HEK293T (cell line): ENCODE measurements around the gene GDA.

Experiments used
- BHLHE40 ChIP-seq: fragments of 450-650 bp; IDR thresholded peaks from 2 replicates; pipeline ENCODE4 v1.6.1; 2016; ENCODE audit warnings: mild to moderate bottlenecking, moderate library complexity, borderline replicate concordance
- HDGF ChIP-seq: fragments of 450-650 bp; IDR thresholded peaks from 2 replicates; pipeline ENCODE4 v1.6.1; 2017; ENCODE audit warnings: antibody characterized with exemption, borderline replicate concordance
- NFRKB ChIP-seq: fragments of 450-650 bp; IDR thresholded peaks from 2 replicates; pipeline ENCODE4 v1.6.1; 2016; ENCODE audit warnings: mild to moderate bottlenecking, moderate library complexity
- SP1 ChIP-seq: fragments of 450-650 bp; IDR thresholded peaks from 2 replicates; pipeline ENCODE4 v1.6.1; 2017
- SUZ12 ChIP-seq: fragments of 450-650 bp; IDR thresholded peaks from 2 replicates; pipeline ENCODE4 v1.6.1; 2016; ENCODE audit warnings: mild to moderate bottlenecking
- TF ChIP-seq, protein P1 (sequence below): fragments of 450-650 bp; IDR thresholded peaks from 2 replicates; pipeline ENCODE4 v1.6.1; 2016

DNA sequence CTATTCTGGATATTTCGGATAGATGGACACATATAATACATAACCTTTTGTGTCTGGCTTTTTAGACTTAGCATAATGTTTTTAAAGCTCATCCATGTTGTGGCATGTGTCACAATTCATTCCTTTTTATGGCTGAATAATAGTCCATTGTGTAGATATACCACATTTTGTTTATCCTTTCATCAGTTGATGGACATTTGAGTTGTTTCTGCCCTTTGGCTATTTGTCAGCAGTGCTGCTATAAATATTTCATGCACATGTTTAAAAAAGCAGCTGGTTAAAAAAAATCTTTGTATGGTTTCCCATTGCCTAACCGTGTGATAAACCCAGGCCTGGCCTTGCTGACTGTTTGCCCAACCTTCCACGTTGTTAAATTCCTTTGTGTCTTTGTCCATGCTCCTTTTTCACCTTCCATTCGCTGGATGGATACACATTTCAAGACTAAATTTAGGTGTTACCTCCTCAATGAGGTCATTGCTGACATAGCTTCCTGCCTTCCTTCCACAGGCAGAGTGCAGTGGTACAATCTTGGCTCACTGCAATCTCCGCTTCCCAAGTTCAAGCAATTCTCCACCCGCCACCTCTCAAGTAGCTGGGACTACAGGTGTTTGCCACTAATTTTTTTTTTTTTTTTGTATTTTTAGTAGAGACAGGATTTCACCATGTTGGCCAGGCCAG is 11.3 kb downstream of the GDA start:
- TF ChIP-seq SP1 (no peak), NFRKB (no peak), SUZ12 (no peak), HDGF (no peak), BHLHE40 (no peak)
- TF ChIP-seq, protein P1, sequence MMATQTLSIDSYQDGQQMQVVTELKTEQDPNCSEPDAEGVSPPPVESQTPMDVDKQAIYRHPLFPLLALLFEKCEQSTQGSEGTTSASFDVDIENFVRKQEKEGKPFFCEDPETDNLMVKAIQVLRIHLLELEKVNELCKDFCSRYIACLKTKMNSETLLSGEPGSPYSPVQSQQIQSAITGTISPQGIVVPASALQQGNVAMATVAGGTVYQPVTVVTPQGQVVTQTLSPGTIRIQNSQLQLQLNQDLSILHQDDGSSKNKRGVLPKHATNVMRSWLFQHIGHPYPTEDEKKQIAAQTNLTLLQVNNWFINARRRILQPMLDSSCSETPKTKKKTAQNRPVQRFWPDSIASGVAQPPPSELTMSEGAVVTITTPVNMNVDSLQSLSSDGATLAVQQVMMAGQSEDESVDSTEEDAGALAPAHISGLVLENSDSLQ: no peak
